CD14-positive monocyte (primary cell): Measurements from ENCODE around the gene HINFP. TPM values are rescaled to one million over a fixed set of nuclear protein-coding genes. Genes with fewer than 3 reads are reported as not detected.

Experiments
- DNase-seq, 3 donors: peaks; one replicate each; pipeline ENCODE4 v3.0.0-alpha.2; 2011 to 2022
- H2AFZ ChIP-seq: 2 replicates; pipeline ENCODE4 v1.6.0; 2012; ENCODE audit warnings: mild to moderate bottlenecking, low read depth, low read length, inconsistent platforms; ENCODE audit not compliant: insufficient read depth, poor library complexity, severe bottlenecking
- H3K27ac ChIP-seq, 2 donors: 1 replicate in 1 of 2; 2 replicates in 1 of 2; pipeline ENCODE4 v1.5.1; 2012 to 2013; ENCODE audit warnings: low read length in 2 of 2, control low read depth in 1 of 2, inconsistent platforms in 1 of 2, low read depth in 1 of 2, mild to moderate bottlenecking in 1 of 2
- H3K27me3 ChIP-seq, 2 donors: one replicate each; pipeline versions ENCODE4 v1.6.0 to v1.6.1; 2011 to 2013; ENCODE audit warnings: low read length in 2 of 2; ENCODE audit not compliant: control insufficient read depth in 2 of 2, insufficient read depth in 2 of 2
- H3K36me3 ChIP-seq, 2 donors: replicated peaks in 1 of 2; 1 replicate in 1 of 2; 2 replicates in 1 of 2; pipeline versions ENCODE4 v1.5.1 to v1.6.1; 2012 to 2013; ENCODE audit warnings: low read length in 2 of 2, control low read depth in 1 of 2, inconsistent platforms in 1 of 2, mild to moderate bottlenecking in 1 of 2; ENCODE audit not compliant: insufficient read depth in 2 of 2, control insufficient read depth in 1 of 2
- H3K4me1 ChIP-seq, 2 donors: 1 replicate in 1 of 2; 2 replicates in 1 of 2; pipeline versions ENCODE4 v1.5.1 to v1.6.1; 2012 to 2013; ENCODE audit warnings: low read length in 2 of 2, control low read depth in 1 of 2, inconsistent platforms in 1 of 2, mild to moderate bottlenecking in 1 of 2, moderate library complexity in 1 of 2; ENCODE audit not compliant: insufficient read depth in 2 of 2, control insufficient read depth in 1 of 2
- H3K4me2 ChIP-seq: replicated peaks from 2 replicates; pipeline ENCODE3; 2012; ENCODE audit warnings: low read length, moderate library complexity, mild to moderate bottlenecking; ENCODE audit not compliant: poor library complexity, severe bottlenecking; ENCODE audit errors: extremely low read depth
- H3K4me3 ChIP-seq, 3 experiments: fragments of 200-600 bp in 1 of 3; sonication (generic) in 1 of 3; replicated peaks in 1 of 3; 1 replicate in 2 of 3; 2 replicates in 1 of 3; pipeline ENCODE4 v1.5.1; 2011 to 2013; ENCODE audit warnings: low read length in 3 of 3, mild to moderate bottlenecking in 3 of 3, control low read depth in 2 of 3, low read depth in 2 of 3, inconsistent platforms in 1 of 3, moderate library complexity in 1 of 3
- H3K79me2 ChIP-seq: 2 replicates; pipeline ENCODE4 v1.6.0; 2012; ENCODE audit warnings: mild to moderate bottlenecking, control low read depth, inconsistent platforms, low read length, moderate library complexity; ENCODE audit not compliant: insufficient read depth
- H3K9ac ChIP-seq: 2 replicates; pipeline ENCODE4 v1.6.0; 2017; ENCODE audit warnings: low read length, mild to moderate bottlenecking; ENCODE audit not compliant: insufficient read depth, poor library complexity, severe bottlenecking
- H3K9me3 ChIP-seq, 2 donors: replicated peaks in 1 of 2; 1 replicate in 1 of 2; 2 replicates in 1 of 2; pipeline versions ENCODE4 v1.5.1 to v1.6.1; 2012 to 2013; ENCODE audit warnings: low read length in 2 of 2, control low read depth in 1 of 2; ENCODE audit not compliant: control insufficient read depth in 1 of 2, insufficient read depth in 1 of 2
- H4K20me1 ChIP-seq: 2 replicates; pipeline ENCODE4 v1.6.0; 2012; ENCODE audit warnings: mild to moderate bottlenecking, low read length, control low read depth, moderate library complexity; ENCODE audit not compliant: insufficient read depth
- H3K27ac Mint-ChIP-seq, 7 donors: one replicate each; pipeline ENCODE4 v1.8.0; 2020; ENCODE audit warnings: mild to moderate bottlenecking in 7 of 7, mixed read lengths in 7 of 7, moderate library complexity in 6 of 7, inconsistent platforms in 2 of 7
- H3K27me3 Mint-ChIP-seq, 3 donors: one replicate each; pipeline ENCODE4 v1.8.0; 2021 to 2022; ENCODE audit warnings: low read depth in 3 of 3, mild to moderate bottlenecking in 3 of 3, mixed read lengths in 3 of 3, moderate library complexity in 3 of 3, inconsistent platforms in 1 of 3
- H3K36me3 Mint-ChIP-seq, 2 donors: one replicate each; pipeline ENCODE4 v1.8.0; 2020; ENCODE audit warnings: mixed read lengths in 2 of 2, inconsistent platforms in 1 of 2, mild to moderate bottlenecking in 1 of 2
- H3K4me1 Mint-ChIP-seq: one replicate; pipeline ENCODE4 v1.8.0; 2020; ENCODE audit warnings: mild to moderate bottlenecking, mixed read lengths
- H3K4me3 Mint-ChIP-seq, 2 donors: one replicate each; pipeline ENCODE4 v1.8.0; 2020; ENCODE audit warnings: mild to moderate bottlenecking in 2 of 2, mixed read lengths in 2 of 2, moderate library complexity in 1 of 2
- H3K9me3 Mint-ChIP-seq, 7 donors: one replicate each; pipeline ENCODE4 v1.8.0; 2020 to 2022; ENCODE audit warnings: mixed read lengths in 7 of 7, mild to moderate bottlenecking in 6 of 7, moderate library complexity in 6 of 7, inconsistent platforms in 2 of 7
- WGBS: methylation state at CpG from one replicate; pipeline ENCODE4 v1.1.5; 2013; ENCODE audit warnings: missing lambda C conversion rate; ENCODE audit not compliant: insufficient coverage; 5-methylcytosine and 5-hydroxymethylcytosine counted together
- intact Hi-C, 2 donors: fragments of 100-400 bp; cut with micrococcal nuclease; formaldehyde crosslinking; loops; one replicate each; pipeline versions ENCODE4 v1.15.0 to v1.15.1; 2023
- polyA plus RNA-seq, 3 donors: library from polyadenylated mRNA; depleted of rRNA in 1 of 3; unstranded in 2 of 3; stranded (reverse) in 1 of 3; fragments of 300-500 nt in 2 of 3; fragments of >200 nt in 1 of 3; fragmentation: Illumina TruSeq in 2 of 3; gene quantifications; 1 replicate in 2 of 3; 2 replicates in 1 of 3; pipeline ENCODE4 v1.2.3, GENCODE V29; 2012 to 2021
- TF ChIP-seq, protein P1 (sequence below): fragments of 200-600 bp; IDR thresholded peaks from one replicate; pipeline ENCODE4 v1.8.0; 2022; ENCODE audit warnings: antibody characterized with exemption, mild to moderate bottlenecking

HINFP gene
- polyA plus RNA-seq, 3 donors: 8.0 to 43.0 (median 8.6) TPM

DNA sequence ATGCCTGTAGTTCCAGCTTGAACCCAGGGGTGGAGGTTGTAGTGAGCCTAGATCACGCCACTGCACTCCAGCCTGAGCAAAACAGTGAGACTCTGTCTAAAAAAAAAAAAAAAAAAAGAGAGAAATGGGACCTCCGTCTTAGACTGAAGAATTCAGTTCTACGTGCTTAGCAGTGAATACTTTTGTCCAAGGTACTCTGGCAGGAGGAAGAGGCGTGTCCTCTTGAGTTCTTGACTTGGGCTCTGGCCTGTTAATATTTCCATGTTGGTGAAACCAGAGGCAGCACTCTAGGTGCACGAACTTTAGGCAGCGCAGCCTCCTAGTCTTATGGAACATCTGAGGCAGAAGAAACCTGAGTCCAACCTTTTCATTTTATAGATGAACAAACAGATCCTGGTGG, 34.3 kb upstream of the HINFP start:
- Histone ChIP-seq H3K9me3 (no peaks in the 10 kb centered on the region), H3K4me2 (no peak overlapping the region), H2AFZ (no peak overlapping the region), H3K4me3 (no peak overlapping the region), H3K4me1 (peaks cover 34 to 49% of the 10 kb centered on the region in 2 donors), H3K36me3 (peaks cover 6 to 9% of the 10 kb centered on the region in 2 donors), H4K20me1 (no peaks in the 10 kb centered on the region), H3K27me3 (no peaks in the 10 kb centered on the region), H3K9ac (no peak overlapping the region), H3K79me2 (peaks cover 37% of the 10 kb centered on the region), H3K27ac (no peak overlapping the region)
- 87% methylated on average over 6 of the region's 6 CpGs for WGBS
- Mint-ChIP-seq H3K27ac (peak overlapping the region in 1 of 7 donors; percentile 60), H3K4me3 (no peak overlapping the region), H3K9me3 (no peaks in the 10 kb centered on the region), H3K36me3 (peaks cover 11 to 18% of the 10 kb centered on the region in 2 donors), H3K4me1 (peaks cover 48% of the 10 kb centered on the region), H3K27me3 (peaks cover 0 to 3% (median 1%) of the 10 kb centered on the region in 3 donors)
- intact Hi-C loops: loop anchor here in 1 of 2 donors (5.0 kb wide), 1 partner anchor 35 kb away; the partner anchor contains the start of gene HINFP
- TF ChIP-seq, protein P1, sequence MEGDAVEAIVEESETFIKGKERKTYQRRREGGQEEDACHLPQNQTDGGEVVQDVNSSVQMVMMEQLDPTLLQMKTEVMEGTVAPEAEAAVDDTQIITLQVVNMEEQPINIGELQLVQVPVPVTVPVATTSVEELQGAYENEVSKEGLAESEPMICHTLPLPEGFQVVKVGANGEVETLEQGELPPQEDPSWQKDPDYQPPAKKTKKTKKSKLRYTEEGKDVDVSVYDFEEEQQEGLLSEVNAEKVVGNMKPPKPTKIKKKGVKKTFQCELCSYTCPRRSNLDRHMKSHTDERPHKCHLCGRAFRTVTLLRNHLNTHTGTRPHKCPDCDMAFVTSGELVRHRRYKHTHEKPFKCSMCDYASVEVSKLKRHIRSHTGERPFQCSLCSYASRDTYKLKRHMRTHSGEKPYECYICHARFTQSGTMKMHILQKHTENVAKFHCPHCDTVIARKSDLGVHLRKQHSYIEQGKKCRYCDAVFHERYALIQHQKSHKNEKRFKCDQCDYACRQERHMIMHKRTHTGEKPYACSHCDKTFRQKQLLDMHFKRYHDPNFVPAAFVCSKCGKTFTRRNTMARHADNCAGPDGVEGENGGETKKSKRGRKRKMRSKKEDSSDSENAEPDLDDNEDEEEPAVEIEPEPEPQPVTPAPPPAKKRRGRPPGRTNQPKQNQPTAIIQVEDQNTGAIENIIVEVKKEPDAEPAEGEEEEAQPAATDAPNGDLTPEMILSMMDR: no peak
- DNase-seq: no peak

DNA sequence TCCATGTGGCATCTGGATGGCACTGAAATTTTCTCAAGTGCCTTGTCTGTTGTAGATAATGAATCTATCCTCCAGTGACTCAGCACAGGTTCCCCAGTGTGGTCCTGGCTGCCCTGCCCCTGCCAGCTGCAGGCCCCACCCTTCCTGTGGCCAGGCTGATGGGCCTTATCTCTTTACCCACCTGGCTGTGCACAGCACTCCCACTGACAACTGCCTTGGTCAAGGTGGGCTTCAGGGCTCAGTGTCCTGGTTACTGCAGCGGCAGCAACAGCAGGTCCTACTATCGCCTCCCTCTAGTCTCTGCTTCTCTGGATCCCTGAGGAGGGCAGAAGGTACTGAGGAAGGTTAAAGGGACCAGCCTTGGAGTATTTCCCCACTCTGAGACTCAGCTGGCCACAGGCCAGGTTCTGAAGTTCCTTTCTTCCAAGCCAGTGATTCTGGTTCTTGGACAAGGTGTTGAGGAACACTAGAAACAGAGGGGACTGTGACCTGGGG, 33.6 kb upstream of the HINFP start:
- H3K9me3 ChIP-seq: no peaks in the 10 kb centered on the region
- H3K4me3 Mint-ChIP-seq: no peak overlapping the region
- H3K4me2 ChIP-seq: no peak overlapping the region
- peaks cover 0 to 3% (median 1%) of the 10 kb centered on the region in 3 donors for H3K27me3 Mint-ChIP-seq
- TF ChIP-seq, protein P1: no peak
- no peak overlapping the region for H3K9ac ChIP-seq
- WGBS: no CpG with 5 or more reads among the region's 2 CpGs
- H3K36me3 Mint-ChIP-seq: peaks cover 10 to 17% of the 10 kb centered on the region in 2 donors
- H3K79me2 ChIP-seq: peaks cover 43% of the 10 kb centered on the region
- H3K4me1 Mint-ChIP-seq: peaks cover 55% of the 10 kb centered on the region
- no peaks in the 10 kb centered on the region for H4K20me1 ChIP-seq
- H3K27ac Mint-ChIP-seq: peak overlapping the region in 1 of 7 donors; percentile 25
- intact Hi-C loops: loop anchor here in 1 of 2 donors (5.0 kb wide), 1 partner anchor 35 kb away; the partner anchor contains the start of gene HINFP
- H3K4me1 ChIP-seq: peaks cover 41 to 56% of the 10 kb centered on the region in 2 donors
- no peak overlapping the region for H2AFZ ChIP-seq
- H3K27ac ChIP-seq: no peak overlapping the region
- no peaks in the 10 kb centered on the region for H3K27me3 ChIP-seq
- DNase-seq: no peak
- no peaks in the 10 kb centered on the region for H3K9me3 Mint-ChIP-seq
- no peak overlapping the region for H3K4me3 ChIP-seq
- peaks cover 0 to 6% of the 10 kb centered on the region in 2 donors for H3K36me3 ChIP-seq
